Loucy (cell line): ENCODE results near the gene ADAT3.
"Not testable (repeated sequence)": the region's sequence is repeated elsewhere in the genome, so short reads cannot be mapped to it uniquely, and the experiment has no call there.

Experiments used
- EZH2phosphoT487 ChIP-seq: fragments of 200-600 bp; IDR thresholded peaks from 2 replicates; pipeline ENCODE4 v1.6.1; 2018; ENCODE audit warnings: antibody characterized with exemption, mild to moderate bottlenecking, moderate library complexity, borderline replicate concordance
- TF ChIP-seq, protein P1 (sequence below): fragments of 200-600 bp; sonication (generic); conservative IDR thresholded peaks from 2 replicates; pipeline ENCODE4 v1.5.1; 2014; ENCODE audit warnings: mild to moderate bottlenecking, antibody characterized with exemption, low read length

DNA sequence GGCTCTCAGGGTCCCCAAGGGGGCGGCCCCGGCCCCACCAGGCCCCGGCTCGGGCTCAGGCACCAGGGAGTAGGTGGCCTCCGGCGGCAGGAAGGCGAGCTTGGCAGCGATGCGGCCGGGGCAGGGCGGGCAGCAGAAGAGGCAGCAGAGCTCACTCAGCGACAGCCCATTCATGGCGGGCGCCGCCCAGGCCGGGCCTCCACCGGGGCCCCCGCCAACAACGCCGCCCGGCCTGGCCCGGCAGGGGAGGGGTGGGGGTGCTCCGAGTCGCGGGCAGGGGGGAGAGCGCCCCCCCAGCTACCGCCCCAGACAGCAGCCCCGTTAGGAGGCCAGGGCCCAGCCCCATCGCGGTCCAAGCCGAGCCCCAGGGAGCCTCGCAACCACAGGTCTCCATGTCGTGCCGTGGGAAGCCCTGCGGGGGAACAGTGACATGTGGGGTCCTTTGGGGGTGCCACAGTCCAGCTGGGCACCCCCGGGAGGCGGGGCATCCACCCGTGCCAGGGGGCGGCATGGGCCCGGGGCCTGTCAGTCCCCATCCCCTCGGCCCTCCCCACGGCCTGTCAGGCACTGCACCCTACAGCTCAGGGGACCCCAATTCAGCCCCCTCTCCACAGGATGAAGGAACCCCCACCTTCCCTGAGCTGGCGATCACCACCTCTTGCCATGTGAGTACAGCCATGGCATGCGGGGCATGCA, 23.7 kb upstream of the ADAT3 start:
- TF ChIP-seq, protein P1, sequence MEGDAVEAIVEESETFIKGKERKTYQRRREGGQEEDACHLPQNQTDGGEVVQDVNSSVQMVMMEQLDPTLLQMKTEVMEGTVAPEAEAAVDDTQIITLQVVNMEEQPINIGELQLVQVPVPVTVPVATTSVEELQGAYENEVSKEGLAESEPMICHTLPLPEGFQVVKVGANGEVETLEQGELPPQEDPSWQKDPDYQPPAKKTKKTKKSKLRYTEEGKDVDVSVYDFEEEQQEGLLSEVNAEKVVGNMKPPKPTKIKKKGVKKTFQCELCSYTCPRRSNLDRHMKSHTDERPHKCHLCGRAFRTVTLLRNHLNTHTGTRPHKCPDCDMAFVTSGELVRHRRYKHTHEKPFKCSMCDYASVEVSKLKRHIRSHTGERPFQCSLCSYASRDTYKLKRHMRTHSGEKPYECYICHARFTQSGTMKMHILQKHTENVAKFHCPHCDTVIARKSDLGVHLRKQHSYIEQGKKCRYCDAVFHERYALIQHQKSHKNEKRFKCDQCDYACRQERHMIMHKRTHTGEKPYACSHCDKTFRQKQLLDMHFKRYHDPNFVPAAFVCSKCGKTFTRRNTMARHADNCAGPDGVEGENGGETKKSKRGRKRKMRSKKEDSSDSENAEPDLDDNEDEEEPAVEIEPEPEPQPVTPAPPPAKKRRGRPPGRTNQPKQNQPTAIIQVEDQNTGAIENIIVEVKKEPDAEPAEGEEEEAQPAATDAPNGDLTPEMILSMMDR, result not testable (repeated sequence)
- TF ChIP-seq EZH2phosphoT487, result not testable (repeated sequence)
